Measurements from ENCODE around the gene TMEM95. TPM values are rescaled to one million over a fixed set of nuclear protein-coding genes. Genes with fewer than 3 reads are reported as not detected.
A peak's percentile ranks its signal among the peaks of the same experiment; 100 is the strongest.

The TMEM95 gene
- total RNA-seq, 1 donor: not detected

DNA sequence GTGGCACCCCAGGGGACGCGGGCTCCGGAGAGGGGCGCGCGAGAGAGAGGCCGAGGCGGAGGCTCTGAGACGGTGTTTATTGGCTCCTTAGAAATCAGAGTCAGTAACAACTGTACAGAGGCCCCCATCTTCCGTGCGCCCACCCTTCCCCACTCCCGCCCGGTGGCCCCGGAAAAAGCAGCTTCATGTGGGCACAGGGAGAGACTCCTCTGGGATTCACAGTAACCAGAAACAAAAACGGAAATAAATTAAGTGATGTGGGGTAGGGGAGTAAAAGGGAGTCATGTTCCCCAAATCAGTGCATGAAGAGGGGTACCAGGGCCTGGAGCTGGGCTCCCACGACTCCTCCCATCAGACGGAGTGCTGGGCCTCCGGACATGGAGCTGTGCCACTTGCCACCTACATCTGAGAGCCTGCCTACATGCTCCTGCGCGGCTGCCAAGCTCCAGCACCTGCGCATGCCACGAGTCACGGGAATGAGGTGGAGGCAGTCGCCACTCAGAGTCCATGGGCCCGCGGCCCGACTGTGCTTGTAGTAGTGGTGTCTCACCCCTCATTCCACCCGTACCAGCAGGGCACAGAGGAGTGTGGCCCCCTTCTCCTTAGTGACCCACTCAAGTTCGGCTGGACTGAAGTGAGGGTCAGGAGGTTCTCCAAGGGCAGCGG lies 39.3 kb upstream of the TMEM95 start:
- Histone ChIP-seq H3K79me2 (ENCODE audit: insufficient read depth, low read length) (peaks cover 37% of the 10 kb centered on the region), H3K4me2 (ENCODE audit: insufficient read depth, low read length) (peak overlapping the region; percentile 97), H3K9me3 (ENCODE audit: low read depth, low read length) (no peaks in the 10 kb centered on the region), H3K27me3 (ENCODE audit: insufficient read depth, low read length) (no peaks in the 10 kb centered on the region), H3K4me1 (ENCODE audit: insufficient read depth, low read length) (peaks cover 28% of the 10 kb centered on the region), H3K36me3 (ENCODE audit: insufficient read depth, low read length) (peaks cover 64% of the 10 kb centered on the region), H3K27ac (ENCODE audit: low read depth, low read length) (peak overlapping the region; percentile 70), H2AFZ (ENCODE audit: low read length) (peak overlapping the region; percentile 61), H4K20me1 (ENCODE audit: insufficient read depth, low read length) (peaks cover 37% of the 10 kb centered on the region), H3K4me3 (ENCODE audit: insufficient read depth, low read length) (peak overlapping the region; percentile 91)
- TF ChIP-seq, protein P1, sequence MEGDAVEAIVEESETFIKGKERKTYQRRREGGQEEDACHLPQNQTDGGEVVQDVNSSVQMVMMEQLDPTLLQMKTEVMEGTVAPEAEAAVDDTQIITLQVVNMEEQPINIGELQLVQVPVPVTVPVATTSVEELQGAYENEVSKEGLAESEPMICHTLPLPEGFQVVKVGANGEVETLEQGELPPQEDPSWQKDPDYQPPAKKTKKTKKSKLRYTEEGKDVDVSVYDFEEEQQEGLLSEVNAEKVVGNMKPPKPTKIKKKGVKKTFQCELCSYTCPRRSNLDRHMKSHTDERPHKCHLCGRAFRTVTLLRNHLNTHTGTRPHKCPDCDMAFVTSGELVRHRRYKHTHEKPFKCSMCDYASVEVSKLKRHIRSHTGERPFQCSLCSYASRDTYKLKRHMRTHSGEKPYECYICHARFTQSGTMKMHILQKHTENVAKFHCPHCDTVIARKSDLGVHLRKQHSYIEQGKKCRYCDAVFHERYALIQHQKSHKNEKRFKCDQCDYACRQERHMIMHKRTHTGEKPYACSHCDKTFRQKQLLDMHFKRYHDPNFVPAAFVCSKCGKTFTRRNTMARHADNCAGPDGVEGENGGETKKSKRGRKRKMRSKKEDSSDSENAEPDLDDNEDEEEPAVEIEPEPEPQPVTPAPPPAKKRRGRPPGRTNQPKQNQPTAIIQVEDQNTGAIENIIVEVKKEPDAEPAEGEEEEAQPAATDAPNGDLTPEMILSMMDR (IDR thresholded peaks at IDR 0.05; ENCODE audit: extremely low read depth, low read depth, low read length): no peak
- DNase-seq (ENCODE audit: insufficient read length, low spot score, missing footprints): peak; percentile 88

DNA sequence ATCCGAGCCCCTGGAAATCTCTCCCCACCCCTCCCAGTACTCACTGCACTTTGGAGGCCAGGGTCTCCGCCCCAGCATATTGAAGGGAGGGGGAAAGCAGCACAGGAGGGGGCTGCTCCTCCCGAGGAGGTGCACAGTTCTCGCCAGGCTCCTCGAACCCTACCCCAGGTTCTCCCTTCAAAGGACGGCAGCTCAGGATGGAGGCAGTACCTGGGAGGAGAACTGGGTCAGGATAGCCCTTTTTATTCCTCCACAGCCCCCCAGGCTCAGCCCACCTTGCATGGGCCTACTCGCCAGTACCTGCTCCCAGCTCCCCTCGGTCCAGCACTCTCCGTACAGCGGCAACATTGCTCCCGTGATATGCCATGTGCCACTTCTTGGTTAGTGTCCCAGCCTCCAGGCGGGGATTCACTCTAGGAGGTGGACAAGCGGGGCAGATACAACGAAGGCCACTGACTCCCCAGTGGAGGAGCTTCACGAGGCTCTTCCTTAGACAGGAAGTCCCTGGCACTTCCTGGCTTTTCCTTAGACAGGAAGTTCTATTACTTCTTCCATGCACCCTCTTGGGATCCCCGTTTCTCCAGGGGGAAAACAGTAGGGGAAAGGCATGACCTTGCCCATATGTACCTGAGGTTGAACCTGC lies 37.7 kb upstream of the TMEM95 start:
- no peak overlapping the region for H3K4me3 ChIP-seq (ENCODE audit: insufficient read depth, low read length)
- H3K79me2 ChIP-seq (ENCODE audit: insufficient read depth, low read length): peaks cover 25% of the 10 kb centered on the region
- peak; percentile 82 for DNase-seq (ENCODE audit: insufficient read length, low spot score, missing footprints)
- H3K4me1 ChIP-seq (ENCODE audit: insufficient read depth, low read length): peaks cover 28% of the 10 kb centered on the region
- peaks cover 24% of the 10 kb centered on the region for H4K20me1 ChIP-seq (ENCODE audit: insufficient read depth, low read length)
- peaks cover 67% of the 10 kb centered on the region for H3K36me3 ChIP-seq (ENCODE audit: insufficient read depth, low read length)
- no peaks in the 10 kb centered on the region for H3K27me3 ChIP-seq (ENCODE audit: insufficient read depth, low read length)
- H3K27ac ChIP-seq (ENCODE audit: low read depth, low read length): no peak overlapping the region
- no peak overlapping the region for H2AFZ ChIP-seq (ENCODE audit: low read length)
- H3K4me2 ChIP-seq (ENCODE audit: insufficient read depth, low read length): no peak overlapping the region
- TF ChIP-seq, protein P1 (IDR thresholded peaks at IDR 0.05; ENCODE audit: extremely low read depth, low read depth, low read length): no peak
- H3K9me3 ChIP-seq (ENCODE audit: low read depth, low read length): no peaks in the 10 kb centered on the region

DNA sequence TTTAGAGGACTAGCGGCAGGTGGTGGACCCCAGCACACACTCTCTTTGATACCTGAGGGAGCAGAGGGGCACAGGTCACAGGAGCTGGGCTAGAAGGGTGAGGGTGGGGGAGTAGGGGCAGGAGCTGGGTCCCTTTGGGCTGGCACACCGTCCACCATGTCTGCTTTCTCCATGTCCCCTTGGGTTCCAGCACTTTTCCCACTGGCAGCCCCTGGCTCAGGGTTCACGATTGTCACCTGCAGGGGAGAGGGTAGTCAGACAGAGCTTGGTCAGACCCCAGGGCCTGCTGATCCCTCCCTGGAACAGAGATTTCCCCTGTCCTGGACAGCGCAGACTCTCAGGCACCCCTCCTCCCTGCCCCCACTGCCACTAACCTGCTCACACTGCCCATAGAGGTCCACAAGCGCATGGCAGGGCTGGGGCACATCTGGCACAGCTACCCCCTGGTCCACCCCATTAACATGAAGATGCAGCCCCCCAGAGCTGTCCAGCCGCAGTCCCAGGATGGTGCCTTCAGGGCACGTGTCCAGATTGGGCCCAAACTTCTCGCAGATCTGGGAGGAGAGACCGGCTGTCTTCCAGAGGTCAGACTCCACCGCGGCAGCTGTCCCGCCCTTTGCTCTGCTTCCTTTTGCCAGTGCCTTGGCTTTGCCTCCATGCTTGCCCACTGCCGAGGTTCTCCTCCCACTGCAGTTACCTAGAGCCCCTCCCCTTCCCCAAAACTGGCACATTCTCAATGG lies 36.7 kb upstream of the TMEM95 start:
- peak; percentile 76 for DNase-seq (ENCODE audit: insufficient read length, low spot score, missing footprints)
- Histone ChIP-seq H3K9me3 (ENCODE audit: low read depth, low read length) (no peaks in the 10 kb centered on the region), H3K4me1 (ENCODE audit: insufficient read depth, low read length) (peaks cover 18% of the 10 kb centered on the region), H3K36me3 (ENCODE audit: insufficient read depth, low read length) (peaks cover 67% of the 10 kb centered on the region), H3K4me3 (ENCODE audit: insufficient read depth, low read length) (no peak overlapping the region), H4K20me1 (ENCODE audit: insufficient read depth, low read length) (peaks cover 14% of the 10 kb centered on the region), H3K27me3 (ENCODE audit: insufficient read depth, low read length) (no peaks in the 10 kb centered on the region), H2AFZ (ENCODE audit: low read length) (no peak overlapping the region), H3K4me2 (ENCODE audit: insufficient read depth, low read length) (no peak overlapping the region), H3K27ac (ENCODE audit: low read depth, low read length) (no peak overlapping the region), H3K79me2 (ENCODE audit: insufficient read depth, low read length) (peaks cover 15% of the 10 kb centered on the region)
- TF ChIP-seq, protein P1 (IDR thresholded peaks at IDR 0.05; ENCODE audit: extremely low read depth, low read depth, low read length): no peak

DNA sequence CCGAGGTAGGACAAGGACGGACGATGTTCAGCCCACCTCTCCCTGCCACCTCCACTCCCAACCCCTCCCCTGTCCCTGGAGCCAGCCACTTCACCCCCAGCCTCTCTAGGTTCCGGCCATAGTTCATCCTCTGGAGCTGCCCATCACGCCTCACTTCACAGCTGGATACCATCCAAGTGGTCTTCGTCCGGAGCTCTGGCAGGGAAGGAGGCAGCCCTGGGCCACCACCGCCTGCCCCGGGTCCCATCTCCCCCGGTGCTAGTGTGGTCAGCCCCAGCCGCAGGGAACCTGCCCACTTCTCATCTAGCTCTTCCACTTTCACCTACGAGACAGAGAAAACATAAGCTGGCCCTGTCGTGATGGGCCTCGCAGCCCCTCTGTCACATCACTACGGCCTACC lies 33.5 kb upstream of the TMEM95 start:
- Histone ChIP-seq H2AFZ (ENCODE audit: low read length) (no peak overlapping the region), H3K27me3 (ENCODE audit: insufficient read depth, low read length) (no peaks in the 10 kb centered on the region), H3K79me2 (ENCODE audit: insufficient read depth, low read length) (no peaks in the 10 kb centered on the region), H3K27ac (ENCODE audit: low read depth, low read length) (no peak overlapping the region), H3K9me3 (ENCODE audit: low read depth, low read length) (no peaks in the 10 kb centered on the region), H3K4me2 (ENCODE audit: insufficient read depth, low read length) (no peak overlapping the region), H3K36me3 (ENCODE audit: insufficient read depth, low read length) (peaks cover 82% of the 10 kb centered on the region), H4K20me1 (ENCODE audit: insufficient read depth, low read length) (no peaks in the 10 kb centered on the region), H3K4me3 (ENCODE audit: insufficient read depth, low read length) (no peak overlapping the region), H3K4me1 (ENCODE audit: insufficient read depth, low read length) (no peaks in the 10 kb centered on the region)
- TF ChIP-seq, protein P1 (IDR thresholded peaks at IDR 0.05; ENCODE audit: extremely low read depth, low read depth, low read length): no peak
- DNase-seq (ENCODE audit: insufficient read length, low spot score, missing footprints): peak; percentile 69
